NCI-H69 (cell line): ENCODE data around the gene CDK17.
"Not testable (repeated sequence)": the region's sequence is repeated elsewhere in the genome, so short reads cannot be mapped to it uniquely, and the experiment has no call there.

ENCODE experiments used
- DNase-seq: peaks from one replicate; lab custom pipeline; 2025; lab: John Stamatoyannopoulos, UW

Gene CDK17

DNA sequence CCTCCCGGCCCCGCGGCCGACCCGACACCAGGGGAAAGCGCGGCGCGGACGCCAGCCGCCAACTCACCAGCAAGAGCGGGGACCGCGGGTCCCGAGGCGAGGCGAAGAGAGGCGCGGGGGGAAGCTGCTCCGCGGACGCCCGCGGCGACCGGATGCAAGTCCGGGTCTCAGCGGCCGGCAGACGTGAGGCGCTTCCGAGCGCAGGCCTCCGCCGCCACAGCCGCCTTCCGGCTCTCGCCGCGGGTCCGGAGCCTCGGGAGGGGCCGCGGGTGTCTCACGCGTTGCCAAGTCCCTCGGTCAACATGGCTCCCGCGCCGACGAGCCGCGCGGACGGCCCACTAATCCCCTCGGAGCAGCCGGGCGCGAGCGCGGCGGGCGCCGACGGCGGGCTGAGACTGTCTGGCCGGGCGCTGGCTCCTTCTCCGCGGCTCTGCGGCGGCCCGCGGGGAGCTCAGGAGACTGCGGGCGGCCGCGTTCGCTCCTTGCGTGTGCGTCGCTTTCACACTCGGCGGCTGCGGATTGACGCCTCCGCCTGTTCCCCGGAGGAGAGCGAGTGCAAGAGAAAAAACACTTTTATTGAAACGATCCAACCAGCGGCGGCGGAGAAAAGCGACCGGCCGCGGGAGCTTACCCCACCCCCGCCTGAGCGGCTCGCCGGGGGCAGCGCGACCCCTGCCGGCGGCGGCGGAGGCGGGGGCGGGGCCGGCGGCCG lies at the start of gene CDK17:
CDK17 (minus strand) TSS at position 521 of the 712 bp plus-strand sequence. CDS start 65,603 bp downstream, outside the sequence.
- peak; percentile 94 for DNase-seq

DNA sequence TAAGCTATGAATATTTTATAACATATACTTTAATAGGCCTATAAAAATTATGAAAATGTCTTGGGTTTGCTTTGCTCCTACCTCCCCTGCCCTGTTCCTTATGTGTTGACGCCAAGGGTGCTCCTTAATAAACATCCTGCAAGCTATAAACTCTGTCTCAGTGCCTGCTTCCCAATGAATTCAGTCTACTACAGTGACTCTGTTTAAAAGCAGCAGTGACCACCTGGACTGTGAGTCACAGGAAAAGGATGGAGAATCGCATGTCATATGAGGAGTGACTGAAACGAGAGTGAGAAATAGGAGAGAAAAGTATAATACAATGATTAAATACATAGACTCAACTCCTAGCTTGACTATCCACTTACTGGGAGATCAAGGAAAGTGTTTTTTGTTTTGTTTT lies 48.1 kb upstream of the CDK17 start:
- no peak for DNase-seq

DNA sequence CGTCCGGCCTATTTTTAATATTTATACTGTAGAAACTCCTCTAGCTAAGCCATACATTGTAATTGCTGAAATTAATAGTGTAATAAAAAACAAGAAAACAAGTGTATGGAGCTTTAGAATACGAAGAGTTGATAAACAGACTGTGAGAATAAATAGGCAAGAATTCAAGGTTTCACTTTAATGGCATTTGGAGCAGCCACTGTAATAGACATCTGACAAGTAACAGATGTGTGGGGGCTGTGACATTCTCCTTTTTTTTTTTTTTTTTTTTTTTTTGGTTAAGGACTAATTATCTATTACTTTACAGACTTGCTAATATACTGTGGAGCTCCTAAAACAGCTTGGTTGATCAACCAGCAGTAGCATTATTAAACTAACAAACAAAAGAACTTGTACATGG lies 47.0 kb upstream of the CDK17 start:
- no peak for DNase-seq

DNA sequence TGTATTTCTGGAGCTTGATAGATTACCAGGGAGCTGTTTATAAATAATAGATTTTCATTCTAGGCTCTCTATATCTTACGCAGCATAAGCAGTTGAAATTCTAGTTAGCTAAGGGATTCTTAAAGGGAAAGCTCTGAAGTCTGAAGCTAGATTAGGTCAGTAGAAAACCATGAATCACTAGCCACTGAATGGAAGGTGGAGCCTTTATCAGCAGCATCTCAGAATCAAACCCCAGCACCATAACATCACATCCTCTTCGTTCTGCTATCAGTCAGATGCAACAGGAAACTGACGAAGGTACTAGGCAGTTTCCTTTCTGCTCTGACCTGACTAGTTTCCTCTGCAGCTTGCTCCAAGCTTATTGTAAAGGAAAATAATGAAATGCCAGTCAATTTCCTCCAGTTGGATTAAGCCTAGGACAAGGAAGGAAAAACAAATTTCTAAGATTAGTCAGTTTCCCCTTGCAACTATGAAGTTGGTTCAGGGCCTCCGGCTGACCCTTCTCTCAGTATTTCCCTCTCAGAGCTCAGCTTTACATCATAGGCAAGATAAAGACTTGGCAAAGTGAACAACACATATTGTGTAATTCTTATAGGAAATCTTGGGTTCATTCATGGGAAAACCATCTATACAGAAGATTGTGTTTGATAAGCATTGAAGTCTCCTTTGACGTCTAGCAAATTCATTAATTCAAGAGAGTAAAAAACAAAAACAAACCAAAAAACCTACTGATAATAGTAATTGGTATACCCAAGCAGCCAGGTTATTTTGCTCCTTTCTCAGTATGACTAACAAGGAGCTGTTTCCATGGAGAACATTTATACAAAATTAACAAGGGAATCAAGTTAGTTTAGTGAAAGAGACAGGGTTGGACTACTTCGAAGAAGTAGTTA lies 45.7 kb upstream of the CDK17 start:
- no peak for DNase-seq

DNA sequence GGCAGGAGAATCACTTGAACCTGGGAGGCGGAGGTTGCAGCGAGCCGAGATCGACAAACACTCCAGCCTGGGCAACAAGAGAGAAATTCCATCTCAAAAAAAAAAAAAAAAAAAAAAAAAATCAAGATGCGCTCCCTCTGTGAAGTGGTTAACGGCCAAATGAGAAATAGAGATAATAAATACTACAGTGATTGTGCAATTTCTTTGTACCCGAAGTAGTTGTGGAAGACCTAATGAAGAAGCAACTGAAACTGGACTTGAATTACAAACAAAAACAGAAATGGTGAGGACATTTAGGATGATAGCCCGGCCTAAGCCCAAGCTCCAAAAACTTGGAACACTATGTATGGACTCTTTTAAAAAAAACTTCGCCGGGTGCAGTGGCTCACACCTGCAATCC lies 44.2 kb upstream of the CDK17 start:
- no peak for DNase-seq

DNA sequence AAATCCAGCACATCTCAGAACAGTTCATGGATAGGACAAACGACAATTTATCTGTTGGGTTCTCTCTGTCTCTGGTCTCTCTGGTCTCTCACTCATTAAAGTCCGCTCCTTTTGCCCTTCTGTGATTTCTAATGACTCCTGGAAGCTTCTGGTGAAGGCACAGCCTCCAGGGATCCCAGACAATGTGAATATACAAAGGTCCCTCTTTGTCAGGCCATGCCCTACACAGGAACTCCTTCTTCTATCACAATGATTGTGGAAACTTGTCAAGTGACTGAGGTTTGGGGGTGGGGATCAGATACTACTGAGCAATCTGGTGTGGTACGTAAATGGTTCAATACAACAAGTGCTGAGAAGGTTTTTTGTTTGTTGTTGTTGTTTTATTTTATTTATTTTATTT lies 42.7 kb upstream of the CDK17 start:
- DNase-seq: no peak

DNA sequence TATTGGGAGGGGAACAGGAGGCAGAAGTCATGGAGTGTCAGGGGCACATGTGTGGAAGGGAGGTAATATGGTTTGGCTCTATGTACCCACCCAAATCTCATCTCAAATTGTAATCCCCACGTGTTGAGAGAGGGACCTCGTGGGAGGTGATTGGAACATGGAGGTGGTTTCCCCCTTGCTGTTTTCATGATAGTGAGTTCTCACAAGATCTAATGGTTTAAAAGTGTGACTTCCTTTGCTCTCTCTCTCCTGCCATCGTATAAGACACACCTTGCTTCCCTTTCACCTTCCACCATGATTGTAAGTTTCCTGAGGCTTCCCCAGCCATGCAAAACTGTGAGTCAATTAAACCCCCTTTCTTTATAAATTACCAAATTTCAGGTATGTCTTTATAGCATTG lies 41.6 kb upstream of the CDK17 start:
- no peak for DNase-seq

DNA sequence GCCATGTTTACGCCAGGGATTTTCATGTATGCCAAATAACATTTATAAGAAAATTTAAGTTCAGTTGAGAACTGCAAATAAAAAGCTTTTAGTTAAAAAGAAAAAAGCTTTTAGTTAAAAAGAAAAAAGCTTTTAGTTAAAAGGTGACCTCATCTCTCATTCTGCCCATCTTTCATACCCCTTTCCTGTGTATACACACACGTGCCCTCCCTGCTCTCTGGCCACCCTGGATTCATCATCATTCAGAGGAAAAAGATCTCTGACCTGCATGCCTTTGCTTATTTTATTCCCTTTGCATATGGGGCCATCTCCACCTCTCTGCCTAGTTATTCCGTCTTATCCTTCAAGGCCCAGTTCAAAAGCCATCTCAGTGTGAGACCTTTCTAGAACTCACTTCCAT lies 38.1 kb upstream of the CDK17 start:
- no peak for DNase-seq

DNA sequence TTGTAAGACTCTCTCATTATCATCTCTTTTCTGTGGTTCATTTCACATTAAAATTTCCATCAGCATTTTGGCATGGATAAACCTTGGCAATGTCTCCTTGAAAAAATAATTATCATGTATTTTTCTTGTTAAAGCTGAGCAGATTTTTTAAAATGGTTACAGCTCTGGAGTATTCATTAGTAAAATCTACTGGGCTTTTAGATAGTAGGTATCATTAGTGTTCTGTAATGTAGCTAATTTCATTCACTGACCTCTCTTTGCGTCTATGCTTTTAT lies 36.9 kb upstream of the CDK17 start:
- no peak for DNase-seq

DNA sequence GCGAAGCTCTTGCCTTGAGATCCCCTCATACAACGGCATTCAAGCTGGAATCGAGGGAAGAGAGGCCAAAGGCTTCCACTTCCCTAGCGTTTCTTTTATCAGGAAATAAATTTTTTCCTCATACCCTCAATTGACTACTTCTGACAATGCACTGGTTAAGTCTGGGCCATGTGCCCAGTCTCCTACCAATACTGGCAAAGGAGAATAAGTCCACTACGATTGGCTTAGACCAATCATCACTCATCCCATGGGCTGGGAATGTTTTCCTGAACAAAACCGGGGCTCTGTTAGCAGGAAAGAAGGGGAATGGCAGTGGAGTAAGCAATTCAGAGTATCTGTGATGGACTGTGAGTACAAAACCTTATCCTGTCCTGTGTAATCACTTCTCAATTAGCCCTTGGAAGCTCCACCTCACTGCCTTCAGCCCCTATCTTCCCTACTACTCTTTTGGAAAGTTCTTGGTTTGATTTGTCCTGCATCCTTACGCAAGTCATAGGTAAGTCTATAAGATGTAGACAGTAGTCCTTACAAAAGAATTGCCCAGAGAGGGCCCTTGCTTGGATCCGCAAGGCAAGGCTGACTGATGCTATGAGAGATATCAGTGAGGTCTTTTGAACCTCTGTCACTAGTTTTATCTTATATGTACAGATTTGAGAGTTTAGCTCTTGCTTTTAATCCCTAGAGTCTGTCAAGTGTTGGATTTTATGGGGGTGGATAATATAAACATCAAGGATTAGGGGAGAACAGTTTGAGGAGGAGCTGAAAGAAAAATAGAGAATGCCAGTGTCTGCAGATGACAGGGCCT lies 36.3 kb upstream of the CDK17 start:
- no peak for DNase-seq

DNA sequence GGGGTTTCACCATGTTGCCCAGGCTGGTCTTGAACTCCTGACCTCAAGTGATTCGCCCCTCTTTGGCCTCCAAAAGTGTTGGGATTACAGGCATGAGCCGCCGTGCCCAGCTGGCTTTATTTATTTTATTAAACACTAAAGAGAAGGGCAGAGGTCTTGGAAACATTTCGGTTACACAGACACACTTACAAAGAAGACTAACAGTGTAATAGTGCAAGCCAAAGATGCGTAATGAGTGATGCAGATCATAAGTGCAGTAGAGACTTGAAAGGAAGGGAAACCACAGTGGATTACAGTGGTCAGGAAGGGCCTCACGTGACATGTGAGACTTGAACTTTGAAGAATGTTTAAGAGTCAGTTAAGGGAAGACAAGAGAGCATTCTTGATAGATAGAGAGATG lies 33.9 kb upstream of the CDK17 start:
- DNase-seq: no peak

DNA sequence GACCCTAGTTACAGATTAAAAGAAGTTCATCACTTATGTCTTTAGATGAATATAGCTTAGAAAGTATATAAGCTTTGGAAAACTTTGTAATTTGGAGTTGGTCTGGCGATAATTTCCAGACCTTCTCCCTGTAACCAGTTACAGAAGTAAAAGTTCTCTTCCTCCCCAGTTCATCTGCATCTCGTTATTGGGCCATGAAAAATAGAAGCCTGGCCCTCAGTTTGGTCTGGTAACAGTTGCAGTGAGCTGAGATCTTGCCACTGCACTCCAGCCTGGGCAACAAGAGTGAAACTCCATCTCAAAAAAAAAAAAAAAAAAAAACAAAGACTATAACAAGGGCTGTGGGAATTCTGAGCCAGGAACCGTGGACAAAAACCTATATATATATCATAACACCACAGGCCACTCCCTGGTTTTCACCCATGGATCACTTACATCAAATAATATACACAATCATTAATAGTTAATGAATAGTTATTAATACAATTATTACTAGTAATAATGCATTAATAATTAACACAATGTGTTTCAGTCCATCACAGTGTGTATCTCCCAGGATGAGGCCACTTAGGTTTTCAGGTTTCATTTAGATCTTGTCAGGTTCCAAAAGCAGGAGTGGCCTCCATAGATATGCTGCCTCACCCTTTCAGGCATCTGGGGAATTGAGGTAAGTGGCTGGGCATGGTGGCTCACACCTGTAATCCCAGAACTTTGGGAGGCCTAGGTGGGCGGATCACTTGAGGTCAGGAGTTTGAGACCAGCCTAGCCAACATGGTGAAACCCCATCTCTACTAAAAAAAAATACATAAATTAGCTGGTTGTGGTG lies 32.5 kb upstream of the CDK17 start:
- DNase-seq: not testable (repeated sequence)

DNA sequence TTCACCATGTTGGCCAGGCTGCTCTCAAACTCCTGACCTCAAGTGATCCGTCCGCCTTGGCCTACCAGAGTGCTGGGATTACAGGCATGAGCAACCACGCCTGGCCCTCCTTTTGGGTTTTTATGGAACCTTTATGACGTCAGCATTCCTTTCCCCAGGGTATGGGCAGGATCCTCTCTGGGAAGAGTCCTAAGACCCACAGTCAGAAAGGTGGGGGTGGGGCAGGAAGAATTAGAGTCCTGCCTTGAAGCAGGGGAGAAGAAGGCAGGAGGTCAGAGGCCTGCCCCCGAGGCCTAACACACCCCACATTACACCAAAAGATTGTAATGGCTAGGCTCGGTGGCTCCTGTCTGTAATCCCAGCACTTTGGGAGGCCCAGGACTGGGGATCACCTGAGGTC lies 30.8 kb upstream of the CDK17 start:
- DNase-seq: no peak

DNA sequence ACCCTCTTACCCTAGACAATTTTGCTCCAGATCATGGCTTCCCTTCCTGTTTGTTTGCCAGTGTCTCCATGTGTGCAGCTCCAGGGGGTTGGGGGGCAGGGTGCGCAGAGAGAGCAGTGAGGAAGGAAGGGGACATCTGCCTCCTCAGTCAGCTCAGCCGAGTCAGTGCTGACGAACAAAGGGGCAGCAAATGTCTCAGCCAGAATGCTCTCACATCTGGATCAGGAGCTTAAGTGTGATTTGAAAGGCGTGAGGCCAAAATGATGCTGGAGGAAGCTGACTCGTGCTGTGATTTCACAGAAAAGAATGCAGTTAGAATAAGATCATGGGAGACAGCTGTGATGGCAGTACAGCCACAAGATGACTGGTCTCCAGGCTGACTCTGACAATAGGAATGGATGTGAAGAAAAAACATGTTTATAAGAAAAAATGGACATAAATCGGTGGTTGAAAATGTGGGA lies 27.1 kb upstream of the CDK17 start:
- DNase-seq: peak; percentile 83

DNA sequence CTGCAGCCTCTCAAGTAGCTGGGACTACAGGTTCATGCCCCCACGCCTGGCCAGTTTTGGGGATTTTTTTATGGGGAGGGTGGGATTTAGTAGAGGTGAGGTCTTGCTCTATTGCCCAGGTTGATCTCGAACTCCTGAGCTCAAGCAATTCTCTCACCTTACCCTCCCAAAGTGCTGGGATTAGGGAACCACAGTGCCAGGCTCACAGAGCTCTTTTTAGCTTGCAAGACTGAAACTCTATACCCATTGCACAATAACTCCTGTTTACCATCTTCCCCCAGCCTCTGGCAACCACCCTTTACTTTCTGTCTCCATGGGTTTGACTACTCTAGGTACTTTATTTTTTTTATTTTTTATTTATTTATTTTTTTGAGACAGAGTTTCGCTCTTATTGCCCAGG lies 25.7 kb upstream of the CDK17 start:
- peak; percentile 51 for DNase-seq

DNA sequence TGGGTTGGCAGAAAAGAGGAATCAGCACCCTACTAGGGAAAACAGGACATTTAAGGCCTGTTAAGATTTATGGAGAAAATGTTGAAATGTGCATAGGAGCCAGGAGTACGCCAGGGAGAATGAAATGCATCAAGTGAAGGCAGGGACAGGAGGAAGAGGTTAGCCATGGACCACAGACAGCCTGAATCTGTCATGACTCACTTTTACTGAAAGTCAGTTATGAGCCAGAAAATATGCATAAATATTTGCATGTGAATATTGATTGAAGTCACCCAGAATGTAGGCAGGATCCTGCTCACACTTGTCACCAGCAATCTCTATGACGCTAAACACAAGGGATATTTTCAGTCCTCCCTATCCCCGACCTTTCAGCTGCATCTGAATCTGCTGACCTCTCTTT lies 25.1 kb upstream of the CDK17 start:
- no peak for DNase-seq

DNA sequence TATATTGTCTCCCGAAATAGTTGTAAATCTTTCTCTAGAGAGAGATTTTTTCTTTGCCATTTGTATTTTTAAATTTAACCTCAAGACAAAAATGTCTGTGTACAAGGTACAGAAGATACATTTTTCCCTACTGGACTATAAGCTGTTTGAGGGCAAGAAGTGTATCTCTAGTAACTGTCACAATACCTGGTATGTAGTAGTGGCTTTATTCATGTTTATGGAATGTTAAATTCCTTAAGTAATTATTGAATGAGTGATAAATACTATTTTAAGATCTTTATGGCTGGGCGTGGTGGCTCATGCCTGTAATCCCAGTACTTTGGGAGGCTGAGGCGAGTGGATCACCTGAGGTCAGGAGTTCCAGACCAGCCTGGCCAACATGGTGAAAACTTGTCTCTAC lies 24.4 kb upstream of the CDK17 start:
- DNase-seq: no peak

DNA sequence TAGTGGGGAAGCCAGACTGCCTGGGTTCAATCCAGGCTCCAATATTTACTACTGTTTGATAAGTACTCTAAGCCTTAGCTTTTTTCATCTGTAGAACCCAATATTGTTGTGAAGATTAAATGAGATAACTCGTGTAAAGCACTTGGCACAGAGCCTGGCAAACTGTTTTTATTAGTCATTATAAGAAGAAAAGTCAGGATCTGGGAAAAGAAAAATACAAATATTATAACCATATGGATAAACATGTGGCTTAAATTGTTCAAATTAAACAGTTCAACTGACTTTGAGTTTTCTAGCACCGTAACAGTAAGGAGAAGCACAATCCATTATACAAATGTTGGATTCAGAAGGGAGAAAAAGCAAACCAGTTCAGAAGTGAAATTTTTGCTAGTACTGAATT lies 22.0 kb upstream of the CDK17 start:
- no peak for DNase-seq

DNA sequence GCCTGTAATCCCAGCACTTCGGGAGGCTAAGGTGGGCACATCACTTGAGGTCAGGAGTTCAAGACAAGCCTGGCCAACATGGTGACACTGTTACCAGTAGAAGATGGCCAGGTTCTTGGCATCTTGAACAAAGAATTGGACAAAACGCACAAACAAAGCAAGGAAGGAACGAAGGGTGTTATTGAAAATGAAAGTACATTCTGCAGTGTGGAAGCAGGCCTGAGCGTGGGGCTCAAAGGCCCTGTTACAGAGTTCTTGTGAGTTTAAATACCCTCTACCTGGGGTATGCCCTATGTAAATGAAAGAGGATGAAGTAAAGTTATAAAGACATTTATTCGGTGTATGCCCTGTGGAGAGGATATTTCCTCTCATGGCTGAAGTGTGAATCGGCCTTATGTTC lies 20.8 kb upstream of the CDK17 start:
- no peak for DNase-seq

DNA sequence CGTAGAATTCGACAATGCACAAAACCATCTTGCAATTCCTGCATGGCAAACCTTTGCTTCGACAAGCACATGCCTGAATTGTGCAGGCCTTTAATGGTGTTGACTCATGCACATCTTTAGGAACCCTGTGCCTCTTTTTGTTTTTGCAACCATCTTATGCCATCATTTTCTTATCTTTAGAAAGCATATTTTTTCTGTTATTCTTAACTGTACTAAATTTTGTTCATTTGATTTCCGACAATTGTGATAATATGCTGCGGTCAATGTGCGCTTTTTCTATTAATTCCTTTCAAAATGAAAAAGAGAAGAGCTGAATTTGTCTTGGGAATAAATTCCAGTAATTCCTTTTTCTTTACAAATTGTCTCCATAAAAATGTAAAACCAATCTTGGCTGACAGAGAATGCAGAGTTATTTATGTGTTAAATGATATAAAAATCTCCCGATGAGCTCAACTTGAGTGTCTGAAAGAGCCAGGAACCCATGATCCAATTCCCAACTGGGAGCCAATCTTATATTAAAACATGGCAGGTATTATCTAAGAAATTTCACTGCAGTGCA lies 20.1 kb upstream of the CDK17 start:
- no peak for DNase-seq

DNA sequence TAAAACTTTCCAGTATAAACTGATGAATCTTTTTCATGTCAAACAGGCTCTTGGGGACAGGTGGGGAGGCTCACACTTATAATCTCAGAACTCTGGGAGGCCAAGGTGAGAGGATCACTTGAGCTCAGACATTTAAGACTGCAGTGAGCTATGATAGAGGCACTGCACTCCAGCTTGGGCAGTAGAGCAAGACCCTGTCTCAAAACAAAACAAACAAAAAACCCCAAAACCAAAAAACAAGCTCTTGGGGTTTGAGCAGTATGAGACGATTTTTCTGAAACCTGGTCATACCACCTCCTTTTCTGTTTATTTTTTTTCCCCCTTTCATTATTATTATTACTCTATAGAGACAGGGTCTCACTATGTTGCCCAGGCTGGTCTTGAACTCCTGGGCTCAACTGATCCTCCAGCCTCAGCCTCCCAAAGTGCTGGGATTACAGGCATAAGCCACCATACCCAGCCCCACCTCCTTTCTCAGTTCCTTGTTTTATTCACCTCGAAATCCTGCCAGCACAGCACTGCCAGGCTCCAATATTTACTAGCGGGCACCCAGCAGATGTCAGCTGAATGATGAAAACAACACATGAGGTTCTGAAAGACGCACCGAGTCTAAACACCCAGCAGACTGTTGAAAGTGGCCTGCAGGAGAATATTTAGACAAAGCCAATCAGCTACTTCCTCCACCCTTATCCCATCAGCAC lies 19.5 kb upstream of the CDK17 start:
- no peak for DNase-seq
